ENCODE data around the gene GMFB.
"Not testable (repeated sequence)": the region's sequence is repeated elsewhere in the genome, so short reads cannot be mapped to it uniquely, and the experiment has no call there.

The GMFB gene

DNA sequence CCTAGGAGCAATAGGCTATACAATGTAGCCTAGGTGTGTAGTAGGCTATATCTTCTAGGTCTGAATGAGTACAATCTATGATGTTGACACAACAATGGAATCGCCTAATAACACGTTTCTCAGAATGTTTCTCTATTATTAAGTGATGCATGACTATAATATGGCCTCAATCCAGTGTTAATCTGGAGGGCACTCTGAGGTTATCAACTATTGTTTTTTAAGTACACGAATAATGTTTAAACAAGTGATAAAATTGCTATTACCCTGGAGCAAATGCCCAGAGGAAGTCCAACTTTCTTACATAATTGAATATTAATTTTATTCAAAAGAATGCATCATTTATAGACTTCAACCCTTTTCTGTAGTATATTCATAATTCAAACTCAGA, 31.2 kb downstream of the GMFB start:
- peak in 1 of 3 experiments; percentile 49 for DNase-seq

DNA sequence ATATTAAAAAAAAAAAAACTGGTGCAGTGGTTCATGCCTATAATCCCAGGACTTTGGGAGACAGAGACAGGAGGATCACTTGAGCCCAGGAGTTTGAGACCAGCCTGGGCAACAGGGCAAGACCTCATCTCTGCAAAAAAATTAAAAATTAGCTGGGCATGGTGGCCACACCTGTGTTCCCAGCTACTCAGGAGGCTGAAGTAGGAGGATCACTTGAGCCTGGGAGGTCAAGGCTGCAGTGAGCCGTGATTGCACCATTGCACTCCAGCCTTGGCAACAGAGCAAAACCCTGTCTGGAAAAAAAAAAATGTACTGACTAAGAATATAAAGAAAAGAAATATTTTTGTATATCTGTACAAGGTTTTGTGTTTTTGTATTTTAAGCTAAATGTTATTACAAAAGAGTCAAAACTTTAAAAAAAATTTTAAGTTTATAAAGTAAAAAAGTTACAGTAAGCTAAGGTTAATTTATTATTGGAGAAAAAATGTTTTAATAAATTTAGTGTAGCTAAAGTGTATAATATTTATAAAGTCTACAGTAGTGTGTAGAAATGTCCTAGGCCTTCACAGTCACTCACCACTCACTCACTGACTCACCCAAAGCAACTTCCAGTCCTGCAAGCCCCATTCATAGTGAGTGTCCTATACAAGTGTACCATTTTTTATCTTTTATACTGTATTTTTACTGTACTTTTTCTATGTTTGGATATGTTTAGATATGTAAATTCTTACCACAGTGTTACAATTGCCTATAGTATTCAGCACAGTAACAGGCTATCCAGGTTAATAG, 31.8 kb downstream of the GMFB start:
- not testable (repeated sequence) for DNase-seq

DNA sequence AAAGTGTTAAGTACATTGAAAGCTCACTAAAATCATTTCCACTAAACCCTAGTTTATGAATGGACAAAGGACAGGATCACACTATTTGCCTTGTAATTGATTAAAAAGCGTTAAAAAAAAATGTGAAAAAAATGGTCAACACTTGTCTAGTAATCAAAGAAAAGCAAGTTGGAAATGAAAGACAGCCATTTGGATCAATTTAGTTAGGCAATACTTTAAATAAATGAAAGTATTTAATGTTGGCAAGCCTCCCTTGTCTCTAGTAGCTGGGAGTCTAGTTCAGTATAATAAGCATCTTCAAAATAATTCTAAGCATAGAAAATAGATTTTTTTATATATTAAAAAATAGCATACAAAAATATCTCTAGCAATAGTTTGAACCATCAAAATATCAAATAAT, 33.4 kb downstream of the GMFB start:
- no peak for DNase-seq

DNA sequence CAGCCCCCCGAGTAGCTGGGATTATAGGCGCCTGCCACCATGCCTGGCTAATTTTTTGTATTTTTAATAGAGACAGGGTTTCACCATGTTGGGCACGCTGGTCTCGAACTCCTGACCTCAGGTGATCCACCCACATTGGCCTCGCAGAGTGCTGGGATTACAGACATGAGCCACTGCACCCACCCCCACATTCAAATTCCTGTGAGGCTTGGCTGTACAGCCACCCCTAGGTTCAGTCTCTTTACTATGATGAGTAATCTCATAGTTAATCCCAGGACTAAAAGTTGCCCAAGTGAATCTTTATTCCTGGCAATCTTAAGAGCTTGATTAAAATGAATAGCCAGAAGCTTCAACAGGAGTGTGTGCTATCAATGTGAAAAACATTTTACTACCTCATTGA, 34.8 kb downstream of the GMFB start:
- DNase-seq: not testable (repeated sequence)

DNA sequence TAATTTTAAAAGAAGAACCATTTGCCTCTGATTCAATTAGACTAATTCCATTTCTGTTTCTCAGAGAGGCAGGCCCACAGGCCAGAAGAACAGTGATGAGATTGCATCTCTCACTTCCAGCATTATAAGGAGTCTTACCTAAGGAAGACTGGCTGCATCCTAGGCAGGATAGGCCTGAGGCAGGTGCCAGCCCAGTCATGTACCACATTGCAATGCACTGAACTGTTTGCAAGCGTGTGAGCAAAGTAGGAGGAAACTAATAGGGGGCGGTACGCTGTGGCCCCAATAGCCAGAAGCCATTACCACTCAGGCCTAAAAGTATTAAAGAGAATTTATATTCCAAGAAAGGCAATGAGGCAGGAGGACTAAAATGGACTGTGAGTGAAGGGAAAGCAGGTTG, 35.5 kb downstream of the GMFB start:
- no peak for DNase-seq

DNA sequence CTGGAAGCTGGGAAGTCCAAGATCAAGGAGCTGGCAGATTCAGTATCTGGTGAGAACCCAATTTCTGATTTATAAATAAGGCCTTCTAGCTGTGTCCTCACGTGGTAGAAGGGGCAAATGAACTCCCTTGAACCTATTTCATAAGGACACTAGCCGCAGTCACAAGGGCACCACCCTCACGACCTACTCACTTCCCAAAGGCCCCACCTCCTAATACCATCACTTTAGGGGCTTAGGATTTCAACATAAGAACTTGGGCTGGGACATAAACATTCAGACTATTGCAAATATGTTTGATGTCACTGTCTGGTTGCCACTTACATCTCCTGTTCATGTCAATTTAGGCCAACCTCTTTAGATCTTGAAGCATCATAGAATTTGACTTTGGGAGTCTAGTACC, 36.8 kb downstream of the GMFB start:
- no peak for DNase-seq

DNA sequence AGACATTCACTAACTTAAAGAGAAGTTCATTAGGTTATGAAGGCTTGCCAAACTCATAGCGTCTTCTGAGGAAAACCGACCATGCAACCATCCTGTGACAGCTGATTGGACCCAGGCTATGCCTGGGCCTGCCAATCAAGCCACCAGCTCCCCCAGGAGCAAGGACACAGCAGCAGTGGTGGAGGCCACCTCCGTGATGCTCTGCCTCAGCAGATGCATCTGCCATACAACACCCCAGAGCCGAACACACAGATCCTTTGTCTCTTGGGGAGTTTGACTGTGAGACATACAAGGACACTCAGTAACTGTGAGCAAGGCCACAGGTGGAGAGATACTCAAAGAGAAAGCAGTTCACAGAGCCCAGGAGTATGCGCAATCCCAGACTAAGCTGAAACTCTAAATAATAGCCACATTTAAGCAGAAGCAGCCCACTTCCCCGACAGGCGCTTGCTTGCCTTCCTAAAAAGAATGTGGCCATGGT, 37.6 kb downstream of the GMFB start:
- no peak for DNase-seq

DNA sequence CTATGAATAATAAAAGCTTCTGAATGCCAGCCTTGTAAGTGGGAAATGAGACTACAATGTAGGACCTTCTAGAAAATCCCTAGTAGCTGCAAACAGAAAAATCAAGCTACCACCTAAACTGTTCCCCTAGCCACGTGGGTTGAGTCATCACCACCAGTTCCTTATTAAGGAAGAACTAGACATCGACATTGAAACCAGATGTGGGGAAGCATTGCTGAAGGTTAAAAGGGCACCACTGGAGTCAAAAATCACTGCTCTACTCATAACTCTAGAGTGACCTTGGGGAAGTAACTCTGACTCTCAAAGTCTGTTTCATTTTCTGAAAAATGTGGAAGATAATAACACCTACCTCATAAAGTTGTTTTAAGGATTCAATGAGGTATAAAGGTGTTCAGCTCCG, 38.2 kb downstream of the GMFB start:
- no peak for DNase-seq

DNA sequence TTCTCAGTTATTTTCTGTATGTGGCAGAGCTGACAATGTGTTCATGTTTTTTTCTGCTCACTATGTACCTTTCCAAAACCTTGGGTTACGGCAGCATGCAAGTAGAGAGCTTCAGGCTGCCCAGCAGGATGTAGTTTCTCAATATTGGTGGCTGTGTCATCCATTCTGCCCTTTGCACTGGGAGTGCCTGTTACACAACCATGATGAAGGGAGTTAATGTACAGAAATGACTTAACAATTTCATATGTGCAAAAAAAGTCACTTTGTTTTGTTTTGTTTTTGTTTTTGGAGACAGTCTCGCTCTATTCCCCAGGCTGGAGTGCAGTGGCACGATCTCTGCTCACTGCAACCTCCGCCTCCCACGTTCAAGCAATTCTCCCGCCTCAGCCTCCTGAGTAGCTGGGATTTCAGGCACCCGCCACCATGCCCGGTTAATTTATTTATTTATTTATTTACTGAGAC, 41.5 kb downstream of the GMFB start:
- no peak for DNase-seq

DNA sequence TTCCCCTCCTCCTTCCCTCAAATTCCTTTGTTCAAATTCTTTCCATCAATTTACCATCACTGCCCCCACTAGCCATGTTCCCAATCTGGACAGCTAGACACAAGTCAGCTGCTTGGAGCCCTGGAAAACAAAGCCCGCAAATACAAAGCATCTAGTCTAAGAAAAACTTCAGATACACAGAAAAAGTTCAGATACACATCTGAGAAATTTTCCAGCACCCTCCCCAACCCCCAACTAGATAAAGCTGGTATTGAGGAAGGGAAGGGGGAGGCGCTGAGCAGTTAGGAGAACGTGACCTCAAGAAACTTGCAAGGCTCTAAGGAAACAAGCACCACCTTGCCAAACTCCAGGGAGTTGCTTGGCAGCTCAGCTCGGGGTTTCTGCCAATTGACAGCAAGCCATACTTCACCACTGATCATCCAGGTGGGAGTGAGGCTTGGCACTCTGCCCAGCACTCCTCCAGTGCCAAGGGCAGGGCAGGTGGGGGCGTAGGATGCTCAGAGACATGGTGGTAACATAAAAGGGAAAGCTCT, 42.6 kb downstream of the GMFB start:
- DNase-seq: peak; percentile 57 to 81 (median 62)

DNA sequence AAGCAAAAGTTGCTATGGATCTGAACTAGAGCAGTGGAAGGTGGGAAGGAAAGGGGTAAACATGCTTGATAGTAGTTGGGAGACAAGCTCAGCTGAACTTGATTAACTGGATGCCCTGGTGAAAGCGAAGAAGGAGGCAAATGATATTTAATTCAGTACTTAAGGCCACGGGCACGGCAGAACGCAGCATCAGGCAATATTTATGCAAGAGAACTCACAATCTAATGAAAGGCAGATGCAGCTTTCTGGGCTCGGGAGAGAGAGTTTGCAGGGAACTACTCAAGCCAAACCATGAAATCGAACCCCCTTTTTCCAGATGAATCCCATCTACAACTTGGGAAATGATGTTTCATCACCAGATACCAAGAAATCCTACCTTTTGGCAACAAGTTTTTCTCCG, 44.1 kb downstream of the GMFB start:
- no peak for DNase-seq

DNA sequence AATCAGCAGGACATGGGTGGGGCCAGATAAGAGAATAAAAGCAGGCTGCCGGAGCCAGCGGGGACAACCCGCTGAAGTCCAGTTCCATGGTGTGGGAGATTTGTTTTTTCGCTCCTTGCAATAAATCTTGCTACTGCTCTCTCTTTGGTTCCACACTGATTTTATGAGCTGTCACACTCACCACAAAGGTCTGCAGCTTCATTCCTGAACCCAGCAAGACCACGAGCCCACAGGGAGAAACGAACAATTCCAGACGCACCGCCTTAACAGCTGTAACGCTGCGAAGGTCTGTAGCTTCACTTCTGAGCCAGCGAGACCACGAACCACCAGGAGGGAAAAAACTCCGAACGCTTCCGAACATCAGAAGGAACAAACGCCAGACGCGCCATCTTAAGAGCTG, 44.8 kb downstream of the GMFB start:
- no peak for DNase-seq

DNA sequence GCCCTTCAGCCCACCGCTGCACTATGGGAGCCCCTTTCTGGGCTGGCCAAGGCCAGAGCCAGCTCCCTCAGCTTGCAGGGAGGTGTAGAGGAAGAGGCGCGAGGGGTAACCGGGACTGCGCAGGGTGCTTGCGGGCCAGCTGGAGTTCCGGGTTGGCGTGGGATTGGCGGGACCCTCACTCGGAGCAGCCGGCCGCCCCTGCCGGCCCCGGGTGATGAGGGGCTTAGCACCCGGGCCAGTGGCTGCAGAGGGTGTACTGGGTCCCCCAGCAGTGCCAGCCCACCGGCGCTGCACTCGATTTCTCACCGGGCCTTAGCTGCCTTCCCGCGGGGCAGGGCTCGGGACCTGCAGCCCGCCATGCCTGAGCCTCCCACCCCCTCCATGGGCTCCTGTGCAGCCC, 45.8 kb downstream of the GMFB start:
- DNase-seq: not testable (repeated sequence)

DNA sequence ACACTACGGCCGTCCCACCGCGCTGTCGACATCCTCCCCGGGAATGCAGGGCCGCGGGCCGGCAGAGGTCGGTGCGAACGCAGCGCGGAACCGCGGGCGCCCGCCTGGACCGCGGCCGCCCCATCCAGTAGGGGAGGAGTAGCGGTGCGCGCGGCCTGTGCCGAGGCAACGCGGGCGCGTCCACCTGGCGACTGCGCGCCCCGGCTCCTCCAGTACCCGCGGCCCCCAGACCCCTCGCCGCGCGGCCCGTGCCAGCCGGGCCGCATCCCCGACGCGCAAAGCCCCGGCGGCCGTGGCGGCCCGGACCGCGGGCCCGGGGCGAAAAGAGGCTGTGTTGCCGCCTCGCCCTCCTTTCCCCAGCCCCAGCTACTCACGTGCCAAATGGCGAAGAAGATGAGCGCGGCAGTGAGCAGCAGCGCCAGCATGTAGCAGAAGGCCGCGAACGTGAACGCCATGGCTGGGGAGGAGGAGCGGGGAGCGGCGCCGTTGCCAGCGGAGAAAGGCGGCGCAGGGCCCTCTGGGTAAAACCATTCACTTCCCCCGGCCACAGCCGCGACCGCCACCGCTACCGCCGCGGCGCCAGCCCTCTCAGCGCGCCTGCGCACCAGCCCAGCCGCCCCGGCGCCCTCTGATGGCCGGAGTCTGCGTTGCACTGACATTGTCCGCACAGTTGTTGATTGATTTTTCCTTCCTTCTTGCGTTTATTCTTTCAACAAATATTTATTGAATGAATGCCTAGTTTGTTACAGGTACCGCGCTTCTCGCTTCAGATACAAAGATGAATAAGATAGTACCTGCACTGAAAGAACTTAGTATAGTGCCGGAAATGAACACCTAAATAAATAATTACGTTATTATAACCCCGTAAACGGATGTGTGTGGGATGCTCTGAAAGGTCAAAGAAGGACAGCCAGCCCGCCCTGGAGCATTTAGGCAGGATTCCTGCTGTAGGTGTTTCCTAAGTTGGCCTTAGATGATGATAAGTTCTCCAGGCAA, 47.6 kb downstream of the GMFB start, which contains the start of gene CNIH1:
TSS of gene CNIH1 (minus strand) at position 502 of the 996 bp plus-strand sequence. CDS start at position 455, 47 bp downstream.
- DNase-seq: peak; percentile 96 to 98 (median 97)

DNA sequence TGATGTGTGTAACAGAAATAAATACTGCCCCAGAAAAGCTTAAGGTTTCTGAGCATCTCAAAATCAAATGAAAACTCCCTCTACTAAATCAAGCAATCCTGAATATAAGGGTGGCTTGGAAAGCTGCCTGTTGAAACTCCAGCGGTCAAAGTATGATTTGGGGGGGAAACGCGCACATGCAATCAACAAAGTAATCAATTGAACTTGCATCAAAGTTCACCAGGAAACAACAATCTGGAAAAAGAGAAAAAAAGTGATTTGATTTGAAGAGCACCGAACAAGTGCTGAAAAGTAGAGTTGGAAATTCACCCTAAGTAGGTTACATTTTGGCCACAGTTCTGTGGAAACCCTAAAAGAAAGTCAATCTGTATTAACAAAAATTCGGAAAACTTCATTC, 48.3 kb downstream of the GMFB start:
- peak in 1 of 3 experiments; percentile 37 for DNase-seq

DNA sequence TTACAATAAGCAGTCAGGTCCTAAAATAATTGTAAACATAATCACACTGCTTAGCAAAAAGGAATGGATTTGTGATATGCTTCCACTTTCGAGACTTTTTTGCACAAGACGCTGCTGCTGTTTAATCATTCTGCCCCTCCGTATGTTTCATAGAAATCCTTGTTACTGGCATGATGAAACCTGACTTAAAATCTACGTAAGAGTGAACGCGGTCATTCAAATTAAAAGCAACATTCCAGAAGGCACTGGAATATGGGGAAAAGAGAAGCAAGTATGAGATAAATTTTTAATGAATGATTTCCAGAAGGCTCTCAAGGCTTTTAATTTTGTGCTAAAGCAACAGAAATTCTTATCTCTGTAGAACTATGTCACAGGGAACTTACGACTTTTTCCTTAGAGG, 48.7 kb downstream of the GMFB start:
- peak in 1 of 3 experiments; percentile 24 for DNase-seq

DNA sequence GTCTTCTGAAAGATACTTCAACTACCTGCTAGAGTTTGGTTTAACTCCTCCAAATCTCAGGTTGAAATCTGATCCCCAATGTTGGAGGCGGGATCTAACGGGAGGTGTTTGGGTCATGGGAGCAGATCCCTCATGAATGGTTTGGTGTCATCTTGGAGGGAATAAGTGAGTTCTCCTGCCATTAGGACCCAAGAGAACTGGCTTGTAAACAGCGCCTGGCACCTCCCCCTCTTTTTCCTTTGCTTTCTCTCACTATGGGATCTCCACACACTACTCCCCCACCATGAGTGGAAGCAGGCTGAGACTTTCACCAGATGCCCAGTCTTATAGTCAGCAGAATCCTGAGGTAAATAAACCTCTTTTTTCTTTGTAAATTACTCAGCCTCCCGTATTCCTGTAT, 50.1 kb downstream of the GMFB start:
- no peak for DNase-seq

DNA sequence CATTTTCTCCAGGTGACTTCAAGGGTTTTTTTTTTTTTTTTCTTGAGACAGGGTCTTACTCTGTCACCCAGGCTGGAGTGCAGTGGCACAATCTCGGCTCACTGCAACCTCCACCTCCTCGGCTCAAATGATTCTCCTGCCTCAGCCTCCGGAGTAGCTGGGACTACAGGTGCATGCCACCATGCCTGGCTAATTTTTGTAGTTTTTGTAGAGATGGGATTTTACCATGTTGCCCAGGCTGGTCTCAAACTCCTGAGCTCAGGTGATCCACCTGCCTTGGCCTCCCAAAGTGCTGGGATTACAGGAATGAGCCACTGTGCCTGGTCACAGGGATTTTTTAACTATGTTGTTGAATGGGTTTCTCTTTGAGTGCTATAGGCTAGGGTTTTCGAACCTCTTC, 50.8 kb downstream of the GMFB start:
- not testable (repeated sequence) for DNase-seq

DNA sequence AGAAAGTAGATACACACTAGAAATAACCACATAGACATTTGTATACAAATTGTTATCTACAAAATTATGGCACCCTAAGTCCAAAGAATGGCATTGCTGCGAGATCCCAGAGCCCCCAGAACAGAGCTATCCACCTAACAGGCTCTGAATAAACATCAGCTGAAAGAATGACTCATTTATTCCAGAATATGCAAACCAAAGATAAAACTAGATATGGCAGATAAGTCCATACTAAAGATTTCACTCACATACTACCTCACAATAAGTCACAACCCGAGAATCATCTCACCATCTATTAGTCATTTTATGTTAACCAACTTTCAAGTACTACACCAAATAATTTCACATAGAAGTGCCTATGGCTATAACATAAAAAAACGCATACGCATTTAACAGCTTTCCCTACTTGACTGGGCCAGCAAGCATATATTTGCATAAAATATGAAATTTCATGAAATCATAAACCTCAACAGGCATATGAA, 53.2 kb downstream of the GMFB start:
- no peak for DNase-seq

DNA sequence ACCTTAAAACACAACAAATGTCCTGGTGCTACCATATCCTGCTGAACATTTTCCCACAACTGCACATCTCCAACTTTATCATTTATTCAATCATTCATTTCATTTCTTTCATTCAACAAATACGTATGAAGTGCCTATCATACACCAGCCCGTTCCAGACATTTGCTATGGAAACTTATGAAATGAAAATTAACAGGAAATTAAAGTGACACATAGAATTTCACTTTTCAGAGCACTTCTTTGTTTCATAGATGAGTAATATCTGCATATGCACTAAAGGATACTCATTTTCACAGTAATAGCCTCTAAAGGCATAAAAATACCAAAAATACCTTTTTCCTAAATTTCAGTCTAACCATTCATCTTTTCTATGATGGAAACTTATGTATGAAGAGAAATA, 60.3 kb downstream of the GMFB start:
- DNase-seq: no peak

DNA sequence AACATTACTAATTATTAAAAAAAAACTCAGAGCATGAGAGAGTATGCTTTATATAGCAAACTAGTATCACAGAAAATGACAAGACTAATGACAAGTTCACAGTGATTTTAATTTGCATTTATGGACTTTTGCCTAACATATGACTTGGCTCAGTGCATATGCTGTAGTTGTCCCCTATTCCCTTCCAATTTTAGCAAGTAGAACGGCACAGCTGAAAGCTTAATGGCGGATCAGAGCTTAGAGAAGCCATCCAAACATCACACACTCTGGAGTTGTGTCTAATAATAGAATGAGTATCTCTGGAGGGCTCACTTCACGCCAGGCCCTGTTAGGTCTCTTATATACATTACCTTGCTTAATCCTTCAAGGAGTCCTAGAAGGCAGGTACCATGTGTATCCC, 60.9 kb downstream of the GMFB start:
- DNase-seq: no peak

DNA sequence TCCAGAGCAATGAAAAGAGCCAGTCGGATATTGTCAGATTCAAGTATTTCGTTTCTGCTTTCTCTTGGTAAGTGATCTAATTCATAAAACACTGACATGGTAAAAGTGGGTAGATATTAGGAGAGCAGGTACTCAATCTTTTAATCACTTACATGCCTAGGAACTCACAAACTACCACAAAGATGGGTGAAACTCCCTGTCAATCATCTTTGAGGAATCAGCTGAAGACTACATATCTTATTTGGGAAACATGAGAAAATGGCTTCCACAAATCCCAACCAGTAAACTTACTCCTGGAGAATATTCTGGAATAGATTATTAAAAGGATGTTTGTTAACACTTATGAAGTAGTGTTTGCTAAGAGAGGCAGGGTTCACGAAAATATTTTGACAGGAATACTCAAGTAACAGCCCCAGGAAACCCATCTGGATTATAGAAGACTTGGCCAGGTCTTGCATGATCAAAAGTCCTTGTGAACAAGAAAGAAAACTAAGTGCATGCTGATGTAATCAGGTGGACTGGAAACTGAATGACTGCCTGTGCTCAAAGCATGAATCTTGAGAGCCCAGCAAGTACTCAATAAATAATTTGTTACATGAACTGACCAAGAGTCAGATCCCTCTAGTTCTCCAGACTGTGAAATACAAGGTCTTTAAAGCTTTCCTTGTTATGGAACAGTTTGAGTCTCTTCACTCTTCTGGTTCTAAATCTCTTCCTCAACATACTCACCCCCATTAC, 63.1 kb downstream of the GMFB start:
- DNase-seq: no peak
